HL-60 (cell line): ENCODE results near the gene HSD11B2.

ENCODE experiments used
- CTCF ChIP-seq: IDR thresholded peaks from one replicate; pipeline ENCODE4 v1.5.1; 2011; ENCODE audit warnings: low read length, control low read depth, inconsistent platforms; ENCODE audit not compliant: insufficient read depth
- GABPA ChIP-seq: IDR thresholded peaks from 2 replicates; pipeline ENCODE4 v1.6.1; 2012; ENCODE audit warnings: low read depth
- POLR2AphosphoS5 ChIP-seq: IDR thresholded peaks from 2 replicates; pipeline ENCODE4 v1.6.1; 2012; ENCODE audit warnings: low read depth
- REST ChIP-seq: IDR thresholded peaks from 2 replicates; pipeline ENCODE4 v1.6.1; 2012; ENCODE audit warnings: low read depth; ENCODE audit not compliant: insufficient replicate concordance

GRCh38 chr16:67426022-67426421, 4.9 kb upstream of the HSD11B2 start:
- TF ChIP-seq CTCF: no peak
- no peak for TF ChIP-seq GABPA
- no peak for TF ChIP-seq REST
- no peak for TF ChIP-seq POLR2AphosphoS5
